Fibroblast of villous mesenchyme (primary cell): ENCODE measurements around the gene LCLAT1. TPM values are rescaled to one million over a fixed set of nuclear protein-coding genes. Genes with fewer than 3 reads are reported as not detected.

ENCODE experiments used
- DNase-seq: peaks from one replicate; pipeline ENCODE4 v3.0.0-alpha.2; 2010; ENCODE audit warnings: low read depth
- H3K4me3 ChIP-seq: 2 replicates; pipeline ENCODE4 v1.5.1; 2011; ENCODE audit warnings: low read depth, mild to moderate bottlenecking, low read length
- CTCF ChIP-seq: IDR thresholded peaks from 2 replicates; pipeline ENCODE4 v1.5.1; 2012; ENCODE audit warnings: low read depth, mild to moderate bottlenecking, low read length; ENCODE audit not compliant: insufficient read depth
- total RNA-seq: library from RNA; depleted of rRNA; stranded (reverse); fragments of >200 nt; gene quantifications from 2 replicates; pipeline ENCODE4 v1.2.3, GENCODE V29; 2012

The LCLAT1 gene
- total RNA-seq, 1 donor: 50.1 TPM

GRCh38 chr2:30661173-30662107, 214.4 kb downstream of the LCLAT1 start:
- H3K4me3 ChIP-seq: no peak overlapping the region
- no peak for DNase-seq
- no peak for TF ChIP-seq CTCF

GRCh38 chr2:30662268-30663131, 215.5 kb downstream of the LCLAT1 start:
- DNase-seq: no peak
- TF ChIP-seq CTCF: no peak
- no peak overlapping the region for H3K4me3 ChIP-seq

- no peak for DNase-seq
- no peak overlapping the region for H3K4me3 ChIP-seq
- no peak for TF ChIP-seq CTCF
Observed at GRCh38 chr2:30663321-30663720, 216.3 kb downstream of the LCLAT1 start.

GRCh38 chr2:30663806-30664205, 216.8 kb downstream of the LCLAT1 start:
- TF ChIP-seq CTCF: no peak
- no peak for DNase-seq
- H3K4me3 ChIP-seq: no peak overlapping the region

- no peak overlapping the region for H3K4me3 ChIP-seq
- no peak for TF ChIP-seq CTCF
- DNase-seq: peak; percentile 83
Observed at GRCh38 chr2:30664761-30665358, 217.8 kb downstream of the LCLAT1 start.

GRCh38 chr2:30665761-30666265, 218.8 kb downstream of the LCLAT1 start:
- DNase-seq: no peak
- H3K4me3 ChIP-seq: no peak overlapping the region
- TF ChIP-seq CTCF: no peak
